Breast epithelium (tissue), 4 donors: ENCODE data around the gene TMEM270. TPM values are rescaled to one million over a fixed set of nuclear protein-coding genes. Genes with fewer than 3 reads are reported as not detected.

Experiments
- DNase-seq, 2 donors: peaks; one replicate each; pipeline ENCODE4 v3.0.0-alpha.2; 2019; ENCODE audit warnings: low spot score in 2 of 2
- H3K27ac ChIP-seq, 2 donors: fragments of 200-600 bp; sonication (generic) in 1 of 2; one replicate each; pipeline ENCODE4 v1.5.1; 2016 to 2019; ENCODE audit warnings: mild to moderate bottlenecking in 1 of 2
- H3K27me3 ChIP-seq, 2 donors: fragments of 200-600 bp; sonication (generic) in 1 of 2; one replicate each; pipeline versions ENCODE4 v1.5.1 to v1.6.0; 2017 to 2019; ENCODE audit warnings: control low read depth in 1 of 2, mild to moderate bottlenecking in 1 of 2
- H3K36me3 ChIP-seq: fragments of 200-600 bp; one replicate; pipeline ENCODE4 v1.5.1; 2019
- H3K4me1 ChIP-seq, 2 donors: fragments of 200-600 bp; sonication (generic); one replicate each; pipeline ENCODE4 v1.5.1; 2016 to 2019; ENCODE audit warnings: control low read depth in 1 of 2
- H3K4me3 ChIP-seq, 3 donors: fragments of 200-600 bp; sonication (generic); 1 replicate in 2 of 3; 2 replicates in 1 of 3; pipeline ENCODE4 v1.5.1; 2016 to 2019; ENCODE audit warnings: mild to moderate bottlenecking in 3 of 3, moderate library complexity in 2 of 3
- H3K9me3 ChIP-seq, 2 donors: fragments of 200-600 bp; sonication (generic) in 1 of 2; one replicate each; pipeline ENCODE4 v1.5.1; 2016 to 2019; ENCODE audit warnings: control low read depth in 1 of 2
- POLR2A ChIP-seq: fragments of 450-650 bp; IDR thresholded peaks from one replicate; pipeline ENCODE4 v1.6.1; 2016; ENCODE audit warnings: antibody characterized with exemption, mild to moderate bottlenecking, moderate library complexity
- POLR2AphosphoS5 ChIP-seq, 3 donors: sonication (generic); formaldehyde crosslinking; IDR thresholded peaks; one replicate each; pipeline ENCODE4 v1.6.1; 2017; ENCODE audit warnings: antibody characterized with exemption in 3 of 3
- intact Hi-C: fragments of 100-400 bp; cut with DNase I; formaldehyde crosslinking; loops from one replicate; pipeline ENCODE4 v1.15.1; 2023; ENCODE audit warnings: low total_unique reads
- total RNA-seq, 3 donors: library from RNA; depleted of rRNA; stranded (reverse); fragments of >200 nt; gene quantifications; one replicate each; pipeline ENCODE4 v1.1.0, GENCODE V29; 2016
- TF ChIP-seq, protein P1 (sequence below), 3 donors: fragments of 450-650 bp; IDR thresholded peaks; one replicate each; pipeline ENCODE4 v1.5.1; 2016 to 2017; ENCODE audit warnings: antibody characterized with exemption in 3 of 3, mild to moderate bottlenecking in 3 of 3, moderate library complexity in 3 of 3

TMEM270 gene
- total RNA-seq, 3 donors from 2014 or later = not detected

DNA sequence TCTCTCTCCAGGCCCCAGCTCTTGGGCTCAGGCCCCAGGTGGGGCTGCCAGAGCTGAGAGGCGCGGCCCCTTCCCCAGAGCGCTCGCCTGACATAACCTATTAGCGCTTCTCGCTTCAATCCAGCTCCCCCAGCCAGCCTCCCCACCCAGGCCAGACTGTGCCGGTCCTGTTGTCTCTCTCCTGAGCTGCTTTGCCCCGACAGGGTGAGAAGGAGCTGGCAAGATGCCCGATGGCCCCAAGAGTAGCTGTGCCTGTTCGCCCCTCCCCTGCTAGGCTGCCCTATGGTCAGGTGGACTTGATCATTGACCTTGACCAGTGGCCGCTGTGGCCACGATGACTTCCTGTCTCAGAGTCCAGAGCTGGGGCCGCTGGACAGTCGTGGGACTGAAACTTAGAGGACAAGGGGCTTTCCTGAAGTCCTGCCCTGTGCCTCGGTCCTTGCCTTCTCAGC, 9.1 kb downstream of the TMEM270 start:
- H3K27ac ChIP-seq = peak overlapping the region in 1 of 2 donors; percentile 2
- H3K4me1 ChIP-seq = no peaks in the 10 kb centered on the region
- intact Hi-C loops = no loop called here
- TF ChIP-seq POLR2AphosphoS5 (IDR thresholded peaks at IDR 0.05) (no peak), POLR2A (no peak)
- TF ChIP-seq, protein P1, sequence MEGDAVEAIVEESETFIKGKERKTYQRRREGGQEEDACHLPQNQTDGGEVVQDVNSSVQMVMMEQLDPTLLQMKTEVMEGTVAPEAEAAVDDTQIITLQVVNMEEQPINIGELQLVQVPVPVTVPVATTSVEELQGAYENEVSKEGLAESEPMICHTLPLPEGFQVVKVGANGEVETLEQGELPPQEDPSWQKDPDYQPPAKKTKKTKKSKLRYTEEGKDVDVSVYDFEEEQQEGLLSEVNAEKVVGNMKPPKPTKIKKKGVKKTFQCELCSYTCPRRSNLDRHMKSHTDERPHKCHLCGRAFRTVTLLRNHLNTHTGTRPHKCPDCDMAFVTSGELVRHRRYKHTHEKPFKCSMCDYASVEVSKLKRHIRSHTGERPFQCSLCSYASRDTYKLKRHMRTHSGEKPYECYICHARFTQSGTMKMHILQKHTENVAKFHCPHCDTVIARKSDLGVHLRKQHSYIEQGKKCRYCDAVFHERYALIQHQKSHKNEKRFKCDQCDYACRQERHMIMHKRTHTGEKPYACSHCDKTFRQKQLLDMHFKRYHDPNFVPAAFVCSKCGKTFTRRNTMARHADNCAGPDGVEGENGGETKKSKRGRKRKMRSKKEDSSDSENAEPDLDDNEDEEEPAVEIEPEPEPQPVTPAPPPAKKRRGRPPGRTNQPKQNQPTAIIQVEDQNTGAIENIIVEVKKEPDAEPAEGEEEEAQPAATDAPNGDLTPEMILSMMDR (IDR thresholded peaks at IDR 0.05) = no peak
- no peaks in the 10 kb centered on the region for H3K36me3 ChIP-seq
- H3K27me3 ChIP-seq = no peaks in the 10 kb centered on the region
- H3K9me3 ChIP-seq = no peaks in the 10 kb centered on the region
- no peak overlapping the region for H3K4me3 ChIP-seq
- no peak for DNase-seq

DNA sequence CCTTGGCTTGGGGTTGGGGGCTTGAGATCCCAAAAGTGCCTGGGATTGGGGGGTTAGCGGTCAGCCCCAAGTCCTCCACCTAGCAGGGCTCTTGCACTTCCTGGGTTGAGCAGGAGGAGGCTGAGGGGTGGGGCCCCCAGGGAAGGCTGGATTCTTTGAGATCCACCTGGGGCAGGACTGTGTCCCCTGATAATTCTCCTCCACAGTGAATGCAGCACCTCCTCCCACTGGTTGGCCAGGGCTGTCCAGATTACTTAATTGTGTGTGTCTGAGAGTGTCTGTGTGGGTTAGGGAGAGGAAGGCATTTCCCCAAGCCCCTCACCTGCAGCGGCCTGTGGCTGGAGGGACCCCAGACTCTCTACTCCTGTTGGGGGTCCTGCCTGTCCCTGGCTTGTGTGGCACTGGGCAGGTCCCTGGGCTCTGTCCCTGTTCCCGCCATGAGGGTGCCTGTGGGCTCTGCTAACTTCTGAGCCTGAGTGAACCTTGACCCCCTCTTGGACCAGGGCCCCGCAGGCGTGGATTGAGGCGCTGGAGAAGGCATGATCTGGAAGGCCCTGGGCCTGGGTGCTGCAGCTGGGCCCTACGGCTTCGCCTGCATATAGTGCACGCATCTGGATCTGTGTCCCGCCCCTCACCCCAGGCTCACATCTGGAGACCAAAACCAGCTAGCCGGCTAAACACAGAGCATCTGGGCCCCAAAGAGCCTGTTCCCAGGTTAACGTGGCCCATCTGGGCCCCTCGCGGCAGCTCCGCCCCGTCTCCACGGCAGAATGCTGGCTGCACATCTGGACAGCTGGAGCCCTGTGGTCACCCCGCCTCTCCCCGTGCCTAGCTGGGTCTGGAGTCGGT, 10.4 kb downstream of the TMEM270 start:
- no peak for DNase-seq
- Histone ChIP-seq H3K4me1 (no peaks in the 10 kb centered on the region), H3K36me3 (no peaks in the 10 kb centered on the region), H3K27ac (peak overlapping the region in 1 of 2 donors; percentile 19), H3K27me3 (no peaks in the 10 kb centered on the region), H3K4me3 (no peak overlapping the region), H3K9me3 (no peaks in the 10 kb centered on the region)
- intact Hi-C loops = no loop called here
- TF ChIP-seq POLR2AphosphoS5 (IDR thresholded peaks at IDR 0.05) (no peak), POLR2A (no peak)
- TF ChIP-seq, protein P1 (IDR thresholded peaks at IDR 0.05) = no peak

DNA sequence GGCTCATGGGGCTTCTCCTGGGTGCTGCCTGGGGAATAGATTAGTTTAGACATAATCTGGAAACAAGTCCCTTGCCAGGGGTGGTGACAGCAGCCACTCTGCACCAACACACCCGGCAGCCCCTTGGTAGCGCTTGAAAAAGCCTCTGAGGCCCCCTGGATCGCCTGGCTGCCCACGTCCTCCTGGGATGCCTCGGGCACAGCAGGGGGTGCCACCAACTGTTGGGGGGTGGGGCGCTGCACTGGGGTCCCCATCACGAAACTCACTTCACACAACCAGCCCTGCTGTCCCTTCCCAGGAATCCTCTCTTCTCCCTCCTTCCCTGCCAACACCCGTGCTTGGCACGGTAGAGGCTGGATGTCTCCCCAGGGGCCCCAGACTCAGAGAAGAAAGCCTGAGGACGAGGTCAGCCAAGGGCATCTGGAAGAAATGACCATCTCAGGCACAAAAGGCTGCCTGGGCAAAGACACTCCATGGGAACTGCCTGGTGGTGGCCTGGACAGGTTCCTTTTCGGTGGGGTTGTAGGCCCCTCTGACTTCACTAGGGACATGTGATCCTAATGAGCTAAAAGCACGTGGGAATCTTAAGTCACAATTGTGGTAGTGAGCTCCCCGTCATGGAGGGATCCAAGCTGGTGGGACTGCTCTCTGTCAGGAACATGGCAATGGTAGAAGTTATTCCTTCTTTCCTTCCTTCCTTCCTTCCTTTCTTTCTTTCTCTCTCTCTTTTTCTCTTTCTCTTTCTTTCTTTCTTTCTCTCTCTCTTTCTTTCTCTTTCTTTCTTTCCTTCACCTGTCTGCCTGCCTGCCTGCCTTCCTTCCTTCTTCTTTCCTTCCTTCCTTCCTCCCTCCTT, 11.3 kb downstream of the TMEM270 start:
- H3K4me1 ChIP-seq = no peaks in the 10 kb centered on the region
- no peak overlapping the region for H3K4me3 ChIP-seq
- peak overlapping the region in 1 of 2 donors; percentile 19 for H3K27ac ChIP-seq
- no peaks in the 10 kb centered on the region for H3K27me3 ChIP-seq
- intact Hi-C loops = no loop called here
- H3K36me3 ChIP-seq = no peaks in the 10 kb centered on the region
- TF ChIP-seq, protein P1 (IDR thresholded peaks at IDR 0.05) = no peak
- no peak for TF ChIP-seq POLR2AphosphoS5 (IDR thresholded peaks at IDR 0.05)
- TF ChIP-seq POLR2A = no peak
- no peak for DNase-seq
- no peaks in the 10 kb centered on the region for H3K9me3 ChIP-seq

DNA sequence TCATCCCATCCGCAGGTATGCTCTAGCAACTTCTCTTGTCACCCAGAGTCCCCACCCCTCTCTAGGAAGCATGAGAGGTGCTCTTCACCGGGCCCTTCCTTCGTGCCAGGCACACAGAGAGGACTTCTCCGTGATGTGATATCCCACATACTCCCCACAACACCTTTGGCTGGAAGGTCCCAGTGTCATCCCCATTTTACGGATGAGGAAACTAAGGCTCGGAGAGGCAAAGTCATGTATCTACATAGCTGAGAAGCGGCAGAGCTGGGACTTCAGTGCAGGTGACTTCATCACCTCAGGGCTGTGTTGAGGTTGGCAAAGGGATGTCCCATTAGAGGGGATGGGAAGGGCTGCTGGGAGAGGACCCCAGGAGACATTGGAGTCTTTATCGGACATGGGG, 15.4 kb downstream of the TMEM270 start:
- H3K9me3 ChIP-seq = no peaks in the 10 kb centered on the region
- intact Hi-C loops = no loop called here
- H3K4me3 ChIP-seq = no peak overlapping the region
- no peak overlapping the region for H3K27ac ChIP-seq
- peaks cover 11 to 14% of the 10 kb centered on the region in 2 donors for H3K4me1 ChIP-seq
- no peaks in the 10 kb centered on the region for H3K36me3 ChIP-seq
- DNase-seq = no peak
- TF ChIP-seq, protein P1 (IDR thresholded peaks at IDR 0.05) = no peak
- TF ChIP-seq POLR2A (no peak), POLR2AphosphoS5 (IDR thresholded peaks at IDR 0.05) (no peak)
- no peaks in the 10 kb centered on the region for H3K27me3 ChIP-seq
